K562 (cell line): Measurements from ENCODE around the gene MRPL48. TPM values are rescaled to one million over a fixed set of nuclear protein-coding genes. Genes with fewer than 3 reads are reported as not detected.

Experiments
- ATAC-seq: fragments of 200-7000 bp; cut with Tn5 transposase; 3 replicates; pipeline ENCODE4 v1.9.1; 2020; ENCODE audit warnings: moderate library complexity
- BruUV-seq: library from RNA; stranded (reverse); fragments of 400-500 nt; replicated peaks from 2 replicates; lab custom pipeline; 2021; lab: Mats Ljungman, UMichigan
- CTCF ChIA-PET: fragments of 300-600 bp; formaldehyde crosslinking; extraction: SDS; loops from one replicate; lab custom pipeline; 2021; ENCODE audit warnings: low intra/inter-chr PET ratio; lab: Yijun Ruan, JAX
- POLR2A ChIA-PET: fragments of 300-600, 350-650 bp; sonication (Branson Sonifier 250); formaldehyde crosslinking; extraction: SDS; loops from one replicate; lab custom pipeline; 2021; ENCODE audit warnings: antibody characterized with exemption, inconsistent platforms; lab: Yijun Ruan, JAX
- DNase-seq, 4 experiments: peaks; one replicate each; pipeline versions ENCODE4 v3.0.0 to v3.0.0-alpha.2; 2011 to 2018; ENCODE audit warnings: low spot score in 3 of 4, mixed read lengths in 3 of 4; ENCODE audit errors: extremely low read depth in 1 of 4
- FAIRE-seq: peaks from 2 replicates; lab custom pipeline; 2011; peaks lifted over from hg19 to GRCh38; lab: Jason Lieb, UNC
- H2AFZ ChIP-seq: 2 replicates; pipeline ENCODE4 v1.6.0; 2011; ENCODE audit warnings: low read depth, low read length, control low read depth, inconsistent platforms
- H3K27ac ChIP-seq: fragments of 200-600 bp; 3 replicates; pipeline ENCODE4 v1.8.0; 2011; ENCODE audit warnings: low read depth, mild to moderate bottlenecking, control low read depth, inconsistent platforms, low read length, moderate library complexity, mixed read lengths; ENCODE audit errors: extremely low read depth
- H3K27me3 ChIP-seq, 2 experiments: fragments of 300-600 bp in 1 of 2; 2 replicates in 1 of 2; 3 replicates in 1 of 2; pipeline versions ENCODE4 v1.6.0 to v1.8.0; 2011; ENCODE audit warnings: inconsistent platforms in 2 of 2, low read length in 2 of 2, mild to moderate bottlenecking in 1 of 2, mixed read lengths in 1 of 2, moderate library complexity in 1 of 2; ENCODE audit not compliant: control insufficient read depth in 2 of 2, insufficient read depth in 2 of 2
- H3K36me3 ChIP-seq: fragments of 300-600 bp; 3 replicates; pipeline ENCODE4 v1.8.0; 2011; ENCODE audit warnings: mild to moderate bottlenecking, low read length, inconsistent platforms; ENCODE audit not compliant: control insufficient read depth, insufficient read depth
- H3K4me1 ChIP-seq, 2 experiments: fragments of 200-600 bp in 1 of 2; replicated peaks in 1 of 2; 2 replicates in 1 of 2; 3 replicates in 1 of 2; pipeline versions ENCODE4 v1.5.1 to v1.8.0; 2011; ENCODE audit warnings: inconsistent platforms in 2 of 2, low read length in 2 of 2, mild to moderate bottlenecking in 1 of 2, mixed read lengths in 1 of 2, moderate library complexity in 1 of 2; ENCODE audit not compliant: control insufficient read depth in 2 of 2, insufficient read depth in 2 of 2
- H3K4me2 ChIP-seq: 2 replicates; pipeline ENCODE4 v1.6.1; 2011; ENCODE audit warnings: low read length, control low read depth, inconsistent platforms, mixed read lengths; ENCODE audit not compliant: insufficient read depth
- H3K4me3 ChIP-seq: fragments of 200-600 bp; sonication (generic), shearing (Covaris generic); 2 replicates; pipeline ENCODE4 v1.5.1; 2016; ENCODE audit warnings: control low read depth, inconsistent platforms
- H3K79me2 ChIP-seq: fragments of 200-600 bp; 3 replicates; pipeline ENCODE4 v1.8.0; 2011; ENCODE audit warnings: low read length, inconsistent platforms; ENCODE audit not compliant: control insufficient read depth, insufficient read depth
- H3K9ac ChIP-seq, 2 experiments: 2 replicates each; pipeline versions ENCODE4 v1.6.0 to v1.6.1; 2011; ENCODE audit warnings: low read depth in 2 of 2, low read length in 2 of 2, control low read depth in 1 of 2, inconsistent platforms in 1 of 2, mild to moderate bottlenecking in 1 of 2, mixed read lengths in 1 of 2; ENCODE audit not compliant: insufficient read depth in 1 of 2
- H3K9me1 ChIP-seq: one replicate; pipeline ENCODE4 v1.6.0; 2011; ENCODE audit warnings: inconsistent platforms, mild to moderate bottlenecking, low read length, moderate library complexity; ENCODE audit not compliant: control insufficient read depth, insufficient read depth
- H3K9me3 ChIP-seq: replicated peaks from 2 replicates; pipeline ENCODE4 v1.5.1; 2011; ENCODE audit warnings: low read depth, low read length, inconsistent platforms; ENCODE audit not compliant: control insufficient read depth, insufficient read depth
- H4K20me1 ChIP-seq: replicated peaks from 2 replicates; pipeline ENCODE4 v1.6.1; 2011; ENCODE audit warnings: low read length, inconsistent platforms, mixed read lengths; ENCODE audit not compliant: control insufficient read depth, insufficient read depth
- AFF4 ChIP-seq: sonication (generic); formaldehyde crosslinking; IDR thresholded peaks from 2 replicates; pipeline ENCODE4 v1.8.0; 2023; ENCODE audit warnings: mild to moderate bottlenecking, missing genetic modification reagents
- GATAD2A ChIP-seq: fragments of 450-650 bp; IDR thresholded peaks from 2 replicates; pipeline ENCODE4 v1.6.1; 2017
- GMEB1 ChIP-seq: fragments of 250-450 bp; sonication (Bioruptor Pico); IDR thresholded peaks from 2 replicates; pipeline ENCODE4 v1.4.0; 2020; ENCODE audit warnings: mild to moderate bottlenecking
- HDAC3 ChIP-seq: fragments of 450-650 bp; IDR thresholded peaks from 2 replicates; pipeline ENCODE4 v1.6.1; 2018; ENCODE audit warnings: borderline replicate concordance, mild to moderate bottlenecking, moderate library complexity; ENCODE audit not compliant: partially characterized antibody
- MBD1 ChIP-seq: fragments of 250-450 bp; sonication (Bioruptor Pico); IDR thresholded peaks from 2 replicates; pipeline ENCODE4 v1.8.0; 2022; ENCODE audit warnings: inconsistent platforms
- PHTF2 ChIP-seq: fragments of 250-450 bp; sonication (Bioruptor Pico); IDR thresholded peaks from 2 replicates; pipeline ENCODE4 v1.5.0; 2021; ENCODE audit warnings: mild to moderate bottlenecking
- SFPQ ChIP-seq: fragments of 200-400 bp; formaldehyde crosslinking; IDR thresholded peaks from 2 replicates; pipeline ENCODE4 v1.6.1; 2017; ENCODE audit warnings: mild to moderate bottlenecking, low read depth, low read length, moderate library complexity
- ZNF398 ChIP-seq: fragments of 250-450 bp; sonication (Bioruptor Pico); IDR thresholded peaks from 2 replicates; pipeline ENCODE4 v1.8.0; 2021; ENCODE audit warnings: moderate library complexity, mild to moderate bottlenecking, inconsistent platforms
- ZNF57 ChIP-seq: fragments of 450-650 bp; formaldehyde crosslinking; IDR thresholded peaks from 2 replicates; pipeline ENCODE4 v1.4.0; 2020; ENCODE audit warnings: mild to moderate bottlenecking, moderate library complexity
- ZNF77 ChIP-seq: fragments of 250-450 bp; sonication (Bioruptor Pico); IDR thresholded peaks from 2 replicates; pipeline ENCODE4 v1.5.0; 2020
- WGBS: fragments of 100-300 bp; shearing (Covaris generic); methylation state at CpG from one replicate; pipeline ENCODE4 v1.1.6; 2016; ENCODE audit warnings: low coverage, mixed read lengths; ENCODE audit not compliant: insufficient coverage; ENCODE audit errors: missing lambda C conversion rate; 5-methylcytosine and 5-hydroxymethylcytosine counted together
- in situ Hi-C: fragments of 300-500 bp; cut with MboI; formaldehyde crosslinking; loops from 4 replicates; pipeline ENCODE4 v1.15.0; 2018; ENCODE audit warnings: inconsistent platforms, mixed read lengths
- intact Hi-C: fragments of 100-400 bp; cut with micrococcal nuclease; formaldehyde crosslinking; loops from 2 replicates; pipeline ENCODE4 v1.14.2; 2022
- polyA plus RNA-seq, 8 experiments: library from polyadenylated mRNA; depleted of rRNA in 4 of 8; stranded (reverse) in 5 of 8; unstranded in 3 of 8; fragments of >200 nt; fragmentation: Nextera tagmentation in 2 of 8; fragmentation: Illumina TruSeq in 1 of 8; extraction: Ambion mirVana in 2 of 8; extraction: Trizol in 1 of 8; gene quantifications; 2 replicates each; pipeline versions ENCODE4 v1.2.1 to v1.2.3, GENCODE V29; 2011 to 2014; ENCODE audit warnings: inconsistent platforms in 1 of 8, missing spikeins in 1 of 8
- total RNA-seq, 7 experiments: library from RNA; depleted of rRNA in 6 of 7; stranded (reverse); fragments of >200 nt in 6 of 7; fragmentation: Illumina TruSeq in 2 of 7; extraction: Trizol in 2 of 7; gene quantifications; 2 replicates each; pipeline versions ENCODE4 v1.2.1 to v1.2.3, GENCODE V29; 2011 to 2021; ENCODE audit warnings: low replicate concordance in 1 of 7

Gene MRPL48
- total and polyA plus RNA-seq, 9 of the 15 experiments (the other 6 are each of a cell fraction or from before 2014, with no cell fraction given), result 66.0 to 237 (median 104) TPM

- BruUV-seq, result no TSS peak
- H3K27ac ChIP-seq, result peak overlapping the region; percentile 88
- peaks cover 9 to 13% of the 10 kb centered on the region in 2 experiments; a peak in 2 of 5 replicates for H3K4me1 ChIP-seq
- TF ChIP-seq HDAC3 (no peak), SFPQ (no peak), PHTF2 (CRISPR knock-in tag) (no peak), MBD1 (CRISPR knock-in tag) (no peak), ZNF398 (CRISPR knock-in tag) (no peak), ZNF57 (CRISPR knock-in tag) (no peak), ZNF77 (CRISPR knock-in tag) (no peak), GATAD2A (no peak), AFF4 (CRISPR knock-in tag) (no peak), GMEB1 (CRISPR knock-in tag) (no peak)
Measured at GRCh38 chr11:73760135-73760678, 27.5 kb upstream of the MRPL48 start.

More at GRCh38 chr11:73760135-73760678, 27.5 kb upstream of the MRPL48 start:
- intact Hi-C loops (loop anchor here (2.0 to 10.0 kb wide), 2 partner anchors 29 to 115 kb away; partner anchors contain the start of genes COA4 and PAAF1), in situ Hi-C loops (no loop called here)
- peak overlapping the region; percentile 80 for H2AFZ ChIP-seq
- POLR2A ChIA-PET, result interaction anchor here (0.9 to 8.1 kb wide), 9 partner anchors 8 to 42 kb away, joined by 3 to 86 read pairs (median 7); partner anchors contain the start of gene MRPL48
- ATAC-seq (peak; percentile 69), DNase-seq (peak; percentile 56 to 66 (median 64)), FAIRE-seq (no peak)
- H3K79me2 ChIP-seq, result peaks cover 52% of the 10 kb centered on the region
- peaks cover 15% of the 10 kb centered on the region; the same call in 1 of the 2 replicates for H4K20me1 ChIP-seq
- H3K9ac ChIP-seq, result peak overlapping the region; percentile 85 to 98
- WGBS, result 0% methylated on average over 32 of the region's 44 CpGs
- no peaks in the 10 kb centered on the region for H3K9me3 ChIP-seq
- CTCF ChIA-PET, result no interaction called here
- H3K4me3 ChIP-seq, result peak overlapping the region; percentile 97
- H3K27me3 ChIP-seq, result no peaks in the 10 kb centered on the region
- peaks cover 5% of the 10 kb centered on the region; the same call in 1 of the 3 replicates for H3K36me3 ChIP-seq
- no peaks in the 10 kb centered on the region for H3K9me1 ChIP-seq
- peak overlapping the region; percentile 88 for H3K4me2 ChIP-seq
